PFSK-1 (cell line): Measurements from ENCODE around the gene TMEM215.

Source experiments
- POLR2AphosphoS5 ChIP-seq: IDR thresholded peaks from 2 replicates; pipeline ENCODE4 v1.6.1; 2012; ENCODE audit warnings: low read depth, mild to moderate bottlenecking, control low read depth, low read length, moderate library complexity
- SIN3A ChIP-seq: IDR thresholded peaks from 2 replicates; pipeline ENCODE4 v1.6.1; 2012; ENCODE audit warnings: mild to moderate bottlenecking, low read length, moderate library complexity, borderline replicate concordance; ENCODE audit not compliant: insufficient read depth
- TAF1 ChIP-seq: IDR thresholded peaks from 2 replicates; pipeline ENCODE4 v1.6.1; 2012; ENCODE audit warnings: low read length, control low read depth, borderline replicate concordance; ENCODE audit not compliant: insufficient read depth
- TF ChIP-seq, protein P1 (sequence below), 2 experiments: IDR thresholded peaks; 2 replicates each; pipeline versions ENCODE4 v1.6.1 to v1.8.0; 2011 to 2012; ENCODE audit warnings: low read depth in 2 of 2, low read length in 2 of 2, control low read depth in 1 of 2, inconsistent platforms in 1 of 2, mild to moderate bottlenecking in 1 of 2, moderate library complexity in 1 of 2; ENCODE audit not compliant: insufficient read depth in 1 of 2

DNA sequence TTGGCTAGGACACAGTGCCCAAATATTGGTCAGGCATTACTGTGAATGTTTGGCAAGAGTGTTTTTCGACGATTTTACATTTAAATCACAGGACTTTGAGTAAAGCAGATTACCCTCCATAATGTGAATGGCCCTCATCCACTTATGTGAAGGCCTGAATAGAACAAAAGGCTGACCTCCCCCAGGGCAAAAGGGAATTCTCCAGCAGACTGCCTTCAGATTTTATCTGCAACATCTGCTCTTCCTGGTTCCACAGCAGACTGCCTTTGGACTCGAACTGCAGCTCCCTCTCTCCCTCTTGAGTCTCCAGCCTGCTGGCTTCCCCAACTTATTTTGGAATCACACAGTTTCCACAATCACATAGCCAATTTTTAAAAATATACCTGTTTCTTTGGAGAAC is 7.1 kb upstream of the TMEM215 start:
- TF ChIP-seq POLR2AphosphoS5 (no peak), TAF1 (no peak), SIN3A (no peak)
- TF ChIP-seq, protein P1, sequence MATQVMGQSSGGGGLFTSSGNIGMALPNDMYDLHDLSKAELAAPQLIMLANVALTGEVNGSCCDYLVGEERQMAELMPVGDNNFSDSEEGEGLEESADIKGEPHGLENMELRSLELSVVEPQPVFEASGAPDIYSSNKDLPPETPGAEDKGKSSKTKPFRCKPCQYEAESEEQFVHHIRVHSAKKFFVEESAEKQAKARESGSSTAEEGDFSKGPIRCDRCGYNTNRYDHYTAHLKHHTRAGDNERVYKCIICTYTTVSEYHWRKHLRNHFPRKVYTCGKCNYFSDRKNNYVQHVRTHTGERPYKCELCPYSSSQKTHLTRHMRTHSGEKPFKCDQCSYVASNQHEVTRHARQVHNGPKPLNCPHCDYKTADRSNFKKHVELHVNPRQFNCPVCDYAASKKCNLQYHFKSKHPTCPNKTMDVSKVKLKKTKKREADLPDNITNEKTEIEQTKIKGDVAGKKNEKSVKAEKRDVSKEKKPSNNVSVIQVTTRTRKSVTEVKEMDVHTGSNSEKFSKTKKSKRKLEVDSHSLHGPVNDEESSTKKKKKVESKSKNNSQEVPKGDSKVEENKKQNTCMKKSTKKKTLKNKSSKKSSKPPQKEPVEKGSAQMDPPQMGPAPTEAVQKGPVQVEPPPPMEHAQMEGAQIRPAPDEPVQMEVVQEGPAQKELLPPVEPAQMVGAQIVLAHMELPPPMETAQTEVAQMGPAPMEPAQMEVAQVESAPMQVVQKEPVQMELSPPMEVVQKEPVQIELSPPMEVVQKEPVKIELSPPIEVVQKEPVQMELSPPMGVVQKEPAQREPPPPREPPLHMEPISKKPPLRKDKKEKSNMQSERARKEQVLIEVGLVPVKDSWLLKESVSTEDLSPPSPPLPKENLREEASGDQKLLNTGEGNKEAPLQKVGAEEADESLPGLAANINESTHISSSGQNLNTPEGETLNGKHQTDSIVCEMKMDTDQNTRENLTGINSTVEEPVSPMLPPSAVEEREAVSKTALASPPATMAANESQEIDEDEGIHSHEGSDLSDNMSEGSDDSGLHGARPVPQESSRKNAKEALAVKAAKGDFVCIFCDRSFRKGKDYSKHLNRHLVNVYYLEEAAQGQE (IDR thresholded peaks at IDR 0.05; ENCODE audit: insufficient read depth in 1 of 2, low read depth in 2 of 2, low read length in 2 of 2) = no peak
